Measurements from ENCODE around the gene GSN. TPM values are rescaled to one million over a fixed set of nuclear protein-coding genes. Genes with fewer than 3 reads are reported as not detected.

GSN gene
- total and polyA plus RNA-seq, 2 of the 8 experiments (the other 6 are each of a cell fraction or from before 2014, with no cell fraction given): 52.3 to 94.5 TPM

- no peak for FAIRE-seq
- Histone ChIP-seq H3K23me2 (ENCODE audit: low read depth, low read length) (no peaks in the 10 kb centered on the region), H3K79me2 (ENCODE audit: control insufficient read depth in 1 of 2, insufficient read depth in 2 of 2, low read length in 2 of 2) (no peaks in the 10 kb centered on the region), H3K56ac (replicated peaks; ENCODE audit: insufficient read length, low read depth, low read length) (no peak overlapping the region), H2BK15ac (ENCODE audit: low read length) (no peak overlapping the region), H3K18ac (ENCODE audit: extremely low read depth, low read length) (no peak overlapping the region), H3K27ac (ENCODE audit: low read depth, low read length) (no peak overlapping the region), H3K27me3 (replicated peaks in 1 of 4; ENCODE audit: control insufficient read depth in 3 of 4, extremely low read depth in 1 of 4, insufficient read depth in 3 of 4, low read length in 3 of 4) (peaks cover 0 to 10% (median 6%) of the 10 kb centered on the region in 4 experiments; a peak in 6 of 7 replicates), H2BK12ac (ENCODE audit: low read depth, low read length) (no peak overlapping the region), H4K91ac (replicated peaks; ENCODE audit: insufficient read length, low read length) (no peak overlapping the region), H4K5ac (ENCODE audit: insufficient read length, low read depth, low read length) (no peak overlapping the region), H2BK120ac (replicated peaks; ENCODE audit: low read depth, low read length) (no peak overlapping the region), H3K9me3 (ENCODE audit: insufficient read depth in 2 of 2, low read depth in 1 of 2, low read length in 1 of 2) (no peaks in the 10 kb centered on the region), H3K14ac (ENCODE audit: insufficient read length) (no peak overlapping the region), H3K4me3 (ENCODE audit: extremely low read depth in 1 of 4, insufficient read depth in 2 of 4, low read depth in 3 of 4, low read length in 4 of 4) (no peak overlapping the region), H3K79me1 (ENCODE audit: low read depth, low read length) (no peaks in the 10 kb centered on the region), H3K23ac (ENCODE audit: insufficient read length) (no peak overlapping the region), H3K4me2 (ENCODE audit: insufficient read depth in 1 of 2, low read depth in 2 of 2, low read length in 2 of 2) (0 out of 4 replicates have a peak overlapping the region, but pooled peaks of 1 of the 2 experiments have one; percentile 26), H3K9ac (replicated peaks in 1 of 4; ENCODE audit: extremely low read depth in 1 of 4, low read depth in 3 of 4, low read length in 3 of 4) (peak overlapping the region in 1 of 4 experiments; percentile 50; a peak in 1 of 7 replicates), H3K4me1 (replicated peaks in 1 of 4; ENCODE audit: control insufficient read depth in 3 of 4, insufficient read depth in 4 of 4, low read length in 3 of 4) (peaks cover 4 to 14% (median 6%) of the 10 kb centered on the region in 4 experiments; a peak in 4 of 7 replicates), H3K4ac (replicated peaks; ENCODE audit: insufficient read length, low read depth, low read length) (no peak overlapping the region), H2BK20ac (ENCODE audit: low read length) (no peak overlapping the region), H2AK5ac (ENCODE audit: low read depth, low read length) (no peak overlapping the region), H4K20me1 (replicated peaks in 1 of 2; ENCODE audit: control insufficient read depth in 1 of 2, insufficient read depth in 2 of 2, low read length in 2 of 2) (no peaks in the 10 kb centered on the region), H2AFZ (ENCODE audit: low read length) (no peak overlapping the region), H3K36me3 (ENCODE audit: control insufficient read depth in 2 of 4, insufficient read depth in 4 of 4, low read length in 3 of 4) (no peaks in the 10 kb centered on the region), H4K8ac (ENCODE audit: extremely low read depth, insufficient read depth, low read length) (no peak overlapping the region), H2BK5ac (ENCODE audit: low read depth, low read length) (no peak overlapping the region)
- DNase-seq (ENCODE audit: low read depth in 1 of 2, low spot score in 2 of 2): no peak
- 23% methylated on average over 4 of the region's 4 CpGs; no CpG with 5 or more reads in 1 of the 2 experiments for WGBS, 2 experiments (ENCODE audit: extremely low coverage in 1 of 2, insufficient coverage in 1 of 2, insufficient read length in 1 of 2, insufficient replicate concordance in 2 of 2, low coverage in 1 of 2, low lambda C conversion rate in 2 of 2, missing lambda C conversion rate in 1 of 2)
- CTCF ChIA-PET (ENCODE audit: partially characterized antibody): interaction anchor here (1.1 to 3.0 kb wide), 7 partner anchors 10 to 59 kb away, joined by 3 to 18 read pairs (median 4); no protein-coding TSS in a partner anchor
- POLR2A ChIA-PET (ENCODE audit: partially characterized antibody): interaction anchor here (1.0 to 1.7 kb wide), 2 partner anchors 9 to 19 kb away, joined by 4 to 5 read pairs; no protein-coding TSS in a partner anchor
- TF ChIP-seq EZH2 (IDR thresholded peaks at IDR 0.05; ENCODE audit: low read depth, low read length, severe bottlenecking): no peak
- TF ChIP-seq TBP (IDR thresholded peaks at IDR 0.05; ENCODE audit: low read depth, low read length): no peak
- no peak for TF ChIP-seq YY1 (IDR thresholded peaks at IDR 0.05; ENCODE audit: low read depth, low read length)
- TF ChIP-seq POU5F1 (IDR thresholded peaks at IDR 0.05; ENCODE audit: low read depth, low read length): no peak
- TF ChIP-seq EGR1 (IDR thresholded peaks at IDR 0.05; ENCODE audit: borderline replicate concordance, low read depth, low read length): no peak
- no peak for TF ChIP-seq BRCA1 (IDR thresholded peaks at IDR 0.05; ENCODE audit: low read depth, low read length)
- TF ChIP-seq CHD1 (IDR thresholded peaks at IDR 0.05; ENCODE audit: low read depth, low read length): no peak
- no peak for TF ChIP-seq PHF8 (conservative IDR thresholded peaks at IDR 0.05; ENCODE audit: low read depth, low read length)
- TF ChIP-seq TCF12 (IDR thresholded peaks at IDR 0.05; ENCODE audit: low read depth, low read length): no peak
- TF ChIP-seq RXRA (IDR thresholded peaks at IDR 0.05; ENCODE audit: insufficient read depth, low read depth, low read length): no peak
Measured at GRCh38 chr9:121261107-121261460, 6.9 kb upstream of the GSN start.

Measured in H1 (cell line).